CD4-positive, alpha-beta T cell (primary cell): Measurements from ENCODE around the gene YAP1. TPM values are rescaled to one million over a fixed set of nuclear protein-coding genes. Genes with fewer than 3 reads are reported as not detected.

Experiments
- ATAC-seq: fragments of 200-7000 bp; cut with Tn5 transposase; one replicate; pipeline ENCODE4 v1.10.0; 2022; ENCODE audit warnings: mild to moderate bottlenecking; ENCODE audit not compliant: poor library complexity
- CTCF ChIA-PET: fragments of 350-600 bp; sonication (Branson Sonifier 250); formaldehyde crosslinking; loops from one replicate; lab custom pipeline; 2021; ENCODE audit warnings: antibody characterized with exemption, inconsistent platforms; lab: Charles Lee
- POLR2A ChIA-PET: fragments of 350-600 bp; sonication (Branson Sonifier 250); formaldehyde crosslinking; loops from one replicate; lab custom pipeline; 2021; ENCODE audit warnings: antibody characterized with exemption, inconsistent platforms; lab: Charles Lee
- DNase-seq, 14 experiments: peaks; one replicate each; pipeline ENCODE4 v3.0.0-alpha.2; 2013 to 2020; ENCODE audit warnings: mixed read lengths in 2 of 14
- H3K27ac ChIP-seq, 2 donors: one replicate each; pipeline versions ENCODE4 v1.5.1 to v1.7.0; 2013; ENCODE audit warnings: low read length in 2 of 2, low read depth in 1 of 2, mild to moderate bottlenecking in 1 of 2
- H3K27me3 ChIP-seq, 2 experiments: 1 replicate in 1 of 2; 2 replicates in 1 of 2; pipeline versions ENCODE4 v1.6.1 to v1.7.0; 2013; ENCODE audit warnings: low read length in 2 of 2, control low read depth in 1 of 2, mild to moderate bottlenecking in 1 of 2, moderate library complexity in 1 of 2; ENCODE audit not compliant: insufficient read depth in 2 of 2, control insufficient read depth in 1 of 2
- H3K36me3 ChIP-seq: one replicate; pipeline ENCODE4 v1.6.1; 2013; ENCODE audit warnings: low read length, control low read depth; ENCODE audit not compliant: insufficient read depth
- H3K4me1 ChIP-seq: one replicate; pipeline ENCODE4 v1.6.1; 2013; ENCODE audit warnings: low read length, control low read depth; ENCODE audit not compliant: insufficient read depth
- H3K4me3 ChIP-seq: one replicate; pipeline ENCODE4 v1.5.1; 2013; ENCODE audit warnings: mild to moderate bottlenecking, low read length, moderate library complexity
- H3K9me3 ChIP-seq, 2 experiments: 1 replicate in 1 of 2; 2 replicates in 1 of 2; pipeline versions ENCODE4 v1.6.1 to v1.7.0; 2013; ENCODE audit warnings: low read length in 2 of 2, mild to moderate bottlenecking in 2 of 2, control low read depth in 1 of 2, moderate library complexity in 1 of 2; ENCODE audit not compliant: control insufficient read depth in 1 of 2, insufficient read depth in 1 of 2
- H3K27ac Mint-ChIP-seq: one replicate; pipeline ENCODE4 v1.8.0; 2020; ENCODE audit warnings: mixed read lengths
- H3K27me3 Mint-ChIP-seq: one replicate; pipeline ENCODE4 v1.8.0; 2021; ENCODE audit warnings: mixed read lengths
- H3K36me3 Mint-ChIP-seq: one replicate; pipeline ENCODE4 v1.8.0; 2021; ENCODE audit warnings: low read depth, mixed read lengths
- H3K4me1 Mint-ChIP-seq: one replicate; pipeline ENCODE4 v1.8.0; 2021; ENCODE audit warnings: low read depth, mixed read lengths
- H3K4me3 Mint-ChIP-seq: one replicate; pipeline ENCODE4 v1.8.0; 2020; ENCODE audit warnings: mild to moderate bottlenecking, mixed read lengths
- H3K9me3 Mint-ChIP-seq: one replicate; pipeline ENCODE4 v1.8.0; 2020; ENCODE audit warnings: mixed read lengths
- CTCF ChIP-seq: fragments of 200-600 bp; IDR thresholded peaks from one replicate; pipeline ENCODE4 v1.8.0; 2022; ENCODE audit warnings: antibody characterized with exemption, mild to moderate bottlenecking
- intact Hi-C, 2 experiments: fragments of 100-400 bp; cut with DNase I in 1 of 2; cut with micrococcal nuclease in 1 of 2; formaldehyde crosslinking; loops; one replicate each; pipeline versions ENCODE4 v1.15.1 to v1.9.0; 2023 to 2025; cut with DNase I, micrococcal nuclease
- total RNA-seq, 174 experiments: library from RNA in 2 of 174; stranded (reverse) in 2 of 174; gene quantifications; one replicate each; pipeline ENCODE4 v1.2.3 and lab custom pipeline; 2021 to 2026

The YAP1 gene
- total RNA-seq, 2 experiments from 2014 or later = 0.06 TPM; not detected in 1

GRCh38 chr11:102240502-102240901 is 130.3 kb downstream of the YAP1 start:
- TF ChIP-seq CTCF = no peak
- Histone ChIP-seq H3K27ac (no peak overlapping the region), H3K27me3 (peaks cover 0 to 11% of the 10 kb centered on the region in 2 experiments), H3K9me3 (no peaks in the 10 kb centered on the region), H3K36me3 (no peaks in the 10 kb centered on the region), H3K4me1 (no peaks in the 10 kb centered on the region), H3K4me3 (no peak overlapping the region)
- intact Hi-C loops = no loop called here
- H3K36me3 Mint-ChIP-seq = no peaks in the 10 kb centered on the region
- no peaks in the 10 kb centered on the region for H3K9me3 Mint-ChIP-seq
- ATAC-seq (no peak), DNase-seq (no peak)
- CTCF ChIA-PET = interaction anchor here (1.1 kb wide), 1 partner anchor 9 kb away, joined by 3 read pairs; no protein-coding TSS in a partner anchor
- POLR2A ChIA-PET = no interaction called here
- no peaks in the 10 kb centered on the region for H3K4me1 Mint-ChIP-seq
- H3K4me3 Mint-ChIP-seq = no peak overlapping the region
- peaks cover 39% of the 10 kb centered on the region for H3K27me3 Mint-ChIP-seq
- no peak overlapping the region for H3K27ac Mint-ChIP-seq

GRCh38 chr11:102241026-102241425 is 130.8 kb downstream of the YAP1 start:
- POLR2A ChIA-PET = no interaction called here

GRCh38 chr11:102243399-102243884 is 133.2 kb downstream of the YAP1 start:
- Mint-ChIP-seq H3K4me3 (no peak overlapping the region), H3K4me1 (no peaks in the 10 kb centered on the region), H3K36me3 (no peaks in the 10 kb centered on the region), H3K9me3 (no peaks in the 10 kb centered on the region), H3K27ac (no peak overlapping the region), H3K27me3 (peaks cover 16% of the 10 kb centered on the region)
- CTCF ChIA-PET = no interaction called here
- intact Hi-C loops = no loop called here
- TF ChIP-seq CTCF = no peak
- peaks cover 0 to 3% of the 10 kb centered on the region in 2 experiments for H3K9me3 ChIP-seq
- DNase-seq = no peak
- H3K4me1 ChIP-seq = no peaks in the 10 kb centered on the region
- H3K4me3 ChIP-seq = no peak overlapping the region
- H3K27ac ChIP-seq = no peak overlapping the region
- H3K36me3 ChIP-seq = no peaks in the 10 kb centered on the region
- H3K27me3 ChIP-seq = no peaks in the 10 kb centered on the region
- POLR2A ChIA-PET = interaction anchor here (0.8 kb wide), 1 partner anchor 25 kb away, joined by 3 read pairs; no protein-coding TSS in a partner anchor
- no peak for ATAC-seq

More at GRCh38 chr11:102241026-102241425, 130.8 kb downstream of the YAP1 start:
- H3K9me3 Mint-ChIP-seq = no peaks in the 10 kb centered on the region
- Histone ChIP-seq H3K27ac (no peak overlapping the region), H3K27me3 (peaks cover 0 to 11% of the 10 kb centered on the region in 2 experiments), H3K36me3 (no peaks in the 10 kb centered on the region), H3K4me3 (no peak overlapping the region), H3K4me1 (no peaks in the 10 kb centered on the region), H3K9me3 (no peaks in the 10 kb centered on the region)
- H3K4me3 Mint-ChIP-seq = no peak overlapping the region
- intact Hi-C loops = no loop called here
- H3K36me3 Mint-ChIP-seq = no peaks in the 10 kb centered on the region
- CTCF ChIA-PET = interaction anchor here (1.1 kb wide), 1 partner anchor 10 kb away, joined by 3 read pairs; no protein-coding TSS in a partner anchor
- no peak for TF ChIP-seq CTCF
- DNase-seq = no peak
- no peak for ATAC-seq
- peaks cover 36% of the 10 kb centered on the region for H3K27me3 Mint-ChIP-seq
- H3K4me1 Mint-ChIP-seq = no peaks in the 10 kb centered on the region
- no peak overlapping the region for H3K27ac Mint-ChIP-seq
